Skin of body (tissue), 2 donors: ENCODE data around the gene CCDC110. TPM values are rescaled to one million over a fixed set of nuclear protein-coding genes. Genes with fewer than 3 reads are reported as not detected.
"Not testable (repeated sequence)": the region's sequence is repeated elsewhere in the genome, so short reads cannot be mapped to it uniquely, and the experiment has no call there.

ENCODE experiments used
- DNase-seq: peaks from one replicate; lab custom pipeline; 2025; lab: John Stamatoyannopoulos, UW
- total RNA-seq: library from RNA; depleted of rRNA; stranded (reverse); fragments of >200 nt; gene quantifications from one replicate; pipeline ENCODE4 v1.2.3, GENCODE V29; 2014

CCDC110 gene
- total RNA-seq: 1.4 TPM

GRCh38 chr4:185471235-185472102, at the start of gene CCDC110:
CCDC110 (minus strand) TSS chr4:185471733; CDS start chr4:185471683, 50 bp downstream.
- DNase-seq: peak; percentile 98

- no peak for DNase-seq
These were observed 48.6 kb upstream of the CCDC110 start for GRCh38 chr4:185520119-185520518.

- DNase-seq: no peak
These were observed 47.0 kb upstream of the CCDC110 start for GRCh38 chr4:185518494-185518893.

- DNase-seq: no peak
These were observed 46.5 kb upstream of the CCDC110 start for GRCh38 chr4:185518069-185518468.

GRCh38 chr4:185515248-185515647, 43.7 kb upstream of the CCDC110 start:
- no peak for DNase-seq

- no peak for DNase-seq
These were observed 42.7 kb upstream of the CCDC110 start for GRCh38 chr4:185514182-185514697.

- no peak for DNase-seq
These were observed 42.1 kb upstream of the CCDC110 start for GRCh38 chr4:185513489-185514181.

GRCh38 chr4:185512516-185512915, 41.0 kb upstream of the CCDC110 start:
- no peak for DNase-seq

- DNase-seq: not testable (repeated sequence)
These were observed 39.7 kb upstream of the CCDC110 start for GRCh38 chr4:185511243-185511642.

- no peak for DNase-seq
These were observed 39.3 kb upstream of the CCDC110 start for GRCh38 chr4:185510806-185511205.

- no peak for DNase-seq
These were observed 36.6 kb upstream of the CCDC110 start for GRCh38 chr4:185508181-185508580.

GRCh38 chr4:185506422-185506821, 34.9 kb upstream of the CCDC110 start:
- DNase-seq: no peak

GRCh38 chr4:185504098-185505047, 32.8 kb upstream of the CCDC110 start:
- no peak for DNase-seq

- DNase-seq: peak; percentile 25
These were observed 30.9 kb upstream of the CCDC110 start for GRCh38 chr4:185502386-185502785.

- no peak for DNase-seq
These were observed 29.0 kb upstream of the CCDC110 start for GRCh38 chr4:185500576-185500975.

- DNase-seq: no peak
These were observed 28.5 kb upstream of the CCDC110 start for GRCh38 chr4:185500035-185500434.

- no peak for DNase-seq
These were observed 17.1 kb upstream of the CCDC110 start for GRCh38 chr4:185488650-185489049.

GRCh38 chr4:185481401-185481800, 9.9 kb upstream of the CCDC110 start:
- DNase-seq: no peak

- DNase-seq: no peak
These were observed 8.6 kb upstream of the CCDC110 start for GRCh38 chr4:185480016-185480732.

GRCh38 chr4:185479507-185479971, 8.0 kb upstream of the CCDC110 start:
- no peak for DNase-seq
